Measurements from ENCODE around the gene SYTL3. TPM values are rescaled to one million over a fixed set of nuclear protein-coding genes. Genes with fewer than 3 reads are reported as not detected.

SYTL3 gene
- total and polyA plus RNA-seq, 2 of the 8 experiments (the other 6 are each of a cell fraction or from before 2014, with no cell fraction given), result 0.27 to 0.99 TPM

DNA sequence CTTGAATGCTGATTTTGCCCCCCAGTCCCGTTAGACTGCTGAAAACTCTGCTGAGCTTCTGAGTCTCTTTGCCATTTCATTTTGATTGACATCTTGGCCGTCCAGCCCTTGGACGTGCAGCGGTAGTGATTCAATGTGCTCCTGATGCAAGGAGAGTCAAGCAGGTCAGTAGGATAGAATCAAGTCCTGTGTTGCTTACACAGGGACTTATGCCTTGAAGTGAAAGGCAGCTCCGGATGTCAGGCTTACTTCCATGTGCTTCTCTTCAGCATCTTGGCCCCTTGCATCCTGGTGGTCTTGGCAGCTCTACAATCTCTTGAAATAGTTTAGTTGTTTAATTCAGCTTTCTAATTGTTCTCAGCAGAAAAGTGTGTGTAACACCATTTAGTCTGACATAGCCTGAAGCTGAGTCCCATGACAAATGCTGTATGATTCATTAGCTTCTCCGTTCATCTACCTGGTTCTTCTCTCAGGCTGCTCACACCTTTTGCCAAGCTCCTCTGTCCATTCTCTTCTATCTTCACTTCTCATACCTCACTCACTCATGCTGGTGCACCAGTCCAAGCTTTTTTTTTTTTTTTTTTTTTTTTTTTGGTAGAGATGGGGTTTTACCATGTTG lies 93.3 kb downstream of the SYTL3 start:
- Histone ChIP-seq H3K27me3 (replicated peaks in 1 of 4; ENCODE audit: control insufficient read depth in 3 of 4, extremely low read depth in 1 of 4, insufficient read depth in 3 of 4, low read length in 3 of 4) (no peaks in the 10 kb centered on the region), H3K4me1 (replicated peaks in 1 of 4; ENCODE audit: control insufficient read depth in 3 of 4, insufficient read depth in 4 of 4, low read length in 3 of 4) (no peaks in the 10 kb centered on the region), H4K8ac (ENCODE audit: extremely low read depth, insufficient read depth, low read length) (no peak overlapping the region), H4K20me1 (replicated peaks in 1 of 2; ENCODE audit: control insufficient read depth in 1 of 2, insufficient read depth in 2 of 2, low read length in 2 of 2) (no peaks in the 10 kb centered on the region), H2BK12ac (ENCODE audit: low read depth, low read length) (no peak overlapping the region), H3K14ac (ENCODE audit: insufficient read length) (no peak overlapping the region), H2AFZ (ENCODE audit: low read length) (no peak overlapping the region), H3K23me2 (ENCODE audit: low read depth, low read length) (no peaks in the 10 kb centered on the region), H3K36me3 (ENCODE audit: control insufficient read depth in 2 of 4, insufficient read depth in 4 of 4, low read length in 3 of 4) (no peaks in the 10 kb centered on the region), H4K5ac (ENCODE audit: insufficient read length, low read depth, low read length) (no peak overlapping the region), H3K9ac (replicated peaks in 1 of 4; ENCODE audit: extremely low read depth in 1 of 4, low read depth in 3 of 4, low read length in 3 of 4) (no peak overlapping the region), H2BK15ac (ENCODE audit: low read length) (no peak overlapping the region; the same call in 1 of the 2 replicates), H2BK20ac (ENCODE audit: low read length) (no peak overlapping the region), H3K79me2 (ENCODE audit: control insufficient read depth in 1 of 2, insufficient read depth in 2 of 2, low read length in 2 of 2) (no peaks in the 10 kb centered on the region), H4K91ac (replicated peaks; ENCODE audit: insufficient read length, low read length) (no peak overlapping the region), H2BK120ac (replicated peaks; ENCODE audit: low read depth, low read length) (no peak overlapping the region), H3K4me2 (ENCODE audit: insufficient read depth in 1 of 2, low read depth in 2 of 2, low read length in 2 of 2) (no peak overlapping the region), H3K4ac (replicated peaks; ENCODE audit: insufficient read length, low read depth, low read length) (no peak overlapping the region), H3K18ac (ENCODE audit: extremely low read depth, low read length) (no peak overlapping the region), H3K9me3 (ENCODE audit: insufficient read depth in 2 of 2, low read depth in 1 of 2, low read length in 1 of 2) (peaks cover 3% of the 10 kb centered on the region in 2 experiments; a peak in 3 of 4 replicates), H2AK5ac (ENCODE audit: low read depth, low read length) (no peak overlapping the region), H3K27ac (ENCODE audit: low read depth, low read length) (no peak overlapping the region), H3K56ac (replicated peaks; ENCODE audit: insufficient read length, low read depth, low read length) (no peak overlapping the region), H2BK5ac (ENCODE audit: low read depth, low read length) (no peak overlapping the region), H3K23ac (ENCODE audit: insufficient read length) (no peak overlapping the region), H3K79me1 (ENCODE audit: low read depth, low read length) (no peaks in the 10 kb centered on the region), H3K4me3 (ENCODE audit: extremely low read depth in 1 of 4, insufficient read depth in 2 of 4, low read depth in 3 of 4, low read length in 4 of 4) (no peak overlapping the region)
- FAIRE-seq (no peak), DNase-seq (ENCODE audit: low read depth in 1 of 2, low spot score in 2 of 2) (no peak)
- ChIA-PET CTCF (ENCODE audit: partially characterized antibody) (interaction anchor here (1.2 to 2.9 kb wide), 11 partner anchors 10 to 231 kb away, joined by 3 to 19 read pairs (median 4); no protein-coding TSS in a partner anchor), POLR2A (ENCODE audit: partially characterized antibody) (interaction anchor here (1.0 to 2.1 kb wide), 5 partner anchors 9 to 53 kb away, joined by 3 to 11 read pairs (median 5); no protein-coding TSS in a partner anchor)
- WGBS, 2 experiments (ENCODE audit: extremely low coverage in 1 of 2, insufficient coverage in 1 of 2, insufficient read length in 1 of 2, insufficient replicate concordance in 2 of 2, low coverage in 1 of 2, low lambda C conversion rate in 2 of 2, missing lambda C conversion rate in 1 of 2), result 89% methylated on average over 6 of the region's 6 CpGs; no CpG with 5 or more reads in 1 of the 2 experiments
- TF ChIP-seq RAD21 (IDR thresholded peaks at IDR 0.05 in 1 of 2, conservative IDR thresholded peaks at IDR 0.05 in 1 of 2; ENCODE audit: low read depth in 2 of 2, low read length in 2 of 2), result no peak
- TF ChIP-seq SRF (IDR thresholded peaks at IDR 0.05; ENCODE audit: low read depth, low read length), result no peak
- TF ChIP-seq BCL11A (IDR thresholded peaks at IDR 0.05; ENCODE audit: low read depth in 2 of 2, low read length in 2 of 2), result no peak
- no peak for TF ChIP-seq KDM5A (IDR thresholded peaks at IDR 0.05; ENCODE audit: low read length)
- no peak for TF ChIP-seq ASH2L (IDR thresholded peaks at IDR 0.05; ENCODE audit: low read length)
- no peak for TF ChIP-seq SIRT6 (IDR thresholded peaks at IDR 0.05; ENCODE audit: low read length)
- no peak for TF ChIP-seq GABPA (IDR thresholded peaks at IDR 0.05; ENCODE audit: borderline replicate concordance, insufficient read depth, low read length)
- TF ChIP-seq SAP30 (IDR thresholded peaks at IDR 0.05; ENCODE audit: insufficient read depth, insufficient replicate concordance, low read length), result no peak
- TF ChIP-seq CBX8 (IDR thresholded peaks at IDR 0.05; ENCODE audit: borderline replicate concordance, low read depth, low read length), result no peak
- TF ChIP-seq SIX5 (IDR thresholded peaks at IDR 0.05; ENCODE audit: low read depth, low read length), result no peak
- no peak for TF ChIP-seq CBX5 (IDR thresholded peaks at IDR 0.05; ENCODE audit: low read depth, low read length)
- no peak for TF ChIP-seq ATF3 (IDR thresholded peaks at IDR 0.05; ENCODE audit: insufficient read depth, low read depth, low read length)
- TF ChIP-seq RFX5 (IDR thresholded peaks at IDR 0.05; ENCODE audit: borderline replicate concordance, low read depth, low read length), result no peak
